ENCODE data around the gene ZNF71. TPM values are rescaled to one million over a fixed set of nuclear protein-coding genes. Genes with fewer than 3 reads are reported as not detected.

The ZNF71 gene
- total and polyA plus RNA-seq, 2 of the 8 experiments (the other 6 are each of a cell fraction or from before 2014, with no cell fraction given) = 8.2 to 12.4 TPM

DNA sequence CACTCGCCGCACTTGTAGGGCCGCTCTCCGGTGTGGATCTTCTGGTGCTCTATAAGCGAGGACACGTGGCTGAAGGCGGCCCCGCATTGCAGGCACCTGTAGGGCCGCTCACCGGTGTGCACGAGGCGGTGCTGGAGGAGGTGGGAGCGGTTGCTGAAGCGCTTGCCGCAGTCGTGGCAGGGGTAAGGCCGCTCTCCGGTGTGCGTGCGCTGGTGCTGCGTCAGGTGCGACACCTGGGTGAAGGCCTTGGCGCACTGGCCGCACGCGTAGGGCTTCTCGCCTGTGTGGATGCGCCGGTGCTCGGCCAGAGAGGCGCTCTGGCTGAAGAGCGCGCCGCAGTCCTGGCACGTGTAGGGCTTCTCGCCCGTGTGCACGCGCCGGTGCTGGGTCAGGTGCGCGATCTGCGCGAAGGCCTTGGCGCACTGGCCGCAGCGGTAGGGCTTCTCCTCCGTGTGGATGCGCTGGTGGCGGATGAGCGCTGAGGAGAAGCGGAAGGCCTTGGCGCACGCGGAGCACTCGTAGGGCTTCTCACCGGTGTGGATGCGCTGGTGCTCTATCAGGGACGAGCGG is 68.9 kb downstream of the ZNF71 start:
- Histone ChIP-seq H3K23me2 (ENCODE audit: low read depth, low read length) (no peaks in the 10 kb centered on the region), H3K23ac (ENCODE audit: insufficient read length) (no peak overlapping the region), H3K79me2 (ENCODE audit: control insufficient read depth in 1 of 2, insufficient read depth in 2 of 2, low read length in 2 of 2) (no peaks in the 10 kb centered on the region), H4K5ac (ENCODE audit: insufficient read length, low read depth, low read length) (no peak overlapping the region), H2BK15ac (ENCODE audit: low read length) (no peak overlapping the region), H2AK5ac (ENCODE audit: low read depth, low read length) (no peak overlapping the region), H2AFZ (ENCODE audit: low read length) (no peak overlapping the region), H3K36me3 (ENCODE audit: control insufficient read depth in 2 of 4, insufficient read depth in 4 of 4, low read length in 3 of 4) (no peaks in the 10 kb centered on the region; a peak in 1 of 8 replicates), H3K14ac (ENCODE audit: insufficient read length) (no peak overlapping the region), H3K9ac (replicated peaks in 1 of 4; ENCODE audit: extremely low read depth in 1 of 4, low read depth in 3 of 4, low read length in 3 of 4) (no peak overlapping the region), H3K4me2 (ENCODE audit: insufficient read depth in 1 of 2, low read depth in 2 of 2, low read length in 2 of 2) (no peak overlapping the region), H3K56ac (replicated peaks; ENCODE audit: insufficient read length, low read depth, low read length) (no peak overlapping the region), H2BK12ac (ENCODE audit: low read depth, low read length) (no peak overlapping the region), H4K20me1 (replicated peaks in 1 of 2; ENCODE audit: control insufficient read depth in 1 of 2, insufficient read depth in 2 of 2, low read length in 2 of 2) (no peaks in the 10 kb centered on the region), H2BK120ac (replicated peaks; ENCODE audit: low read depth, low read length) (no peak overlapping the region), H2BK5ac (ENCODE audit: low read depth, low read length) (no peak overlapping the region), H2BK20ac (ENCODE audit: low read length) (no peak overlapping the region), H3K27me3 (replicated peaks in 1 of 4; ENCODE audit: control insufficient read depth in 3 of 4, extremely low read depth in 1 of 4, insufficient read depth in 3 of 4, low read length in 3 of 4) (no peaks in the 10 kb centered on the region), H3K79me1 (ENCODE audit: low read depth, low read length) (no peaks in the 10 kb centered on the region), H3K9me3 (ENCODE audit: insufficient read depth in 2 of 2, low read depth in 1 of 2, low read length in 1 of 2) (peaks cover 59 to 93% of the 10 kb centered on the region in 2 experiments), H3K27ac (ENCODE audit: low read depth, low read length) (no peak overlapping the region), H3K4ac (replicated peaks; ENCODE audit: insufficient read length, low read depth, low read length) (no peak overlapping the region), H3K4me3 (ENCODE audit: extremely low read depth in 1 of 4, insufficient read depth in 2 of 4, low read depth in 3 of 4, low read length in 4 of 4) (no peak overlapping the region), H4K8ac (ENCODE audit: extremely low read depth, insufficient read depth, low read length) (no peak overlapping the region), H3K18ac (ENCODE audit: extremely low read depth, low read length) (no peak overlapping the region), H3K4me1 (replicated peaks in 1 of 4; ENCODE audit: control insufficient read depth in 3 of 4, insufficient read depth in 4 of 4, low read length in 3 of 4) (no peaks in the 10 kb centered on the region), H4K91ac (replicated peaks; ENCODE audit: insufficient read length, low read length) (no peak overlapping the region)
- CTCF ChIA-PET (ENCODE audit: partially characterized antibody) = no interaction called here
- FAIRE-seq = no peak
- WGBS, 2 experiments (ENCODE audit: extremely low coverage in 1 of 2, insufficient coverage in 1 of 2, insufficient read length in 1 of 2, insufficient replicate concordance in 2 of 2, low coverage in 1 of 2, low lambda C conversion rate in 2 of 2, missing lambda C conversion rate in 1 of 2) = 94% methylated on average over 53 of the region's 60 CpGs; no CpG with 5 or more reads in 1 of the 2 experiments
- POLR2A ChIA-PET (ENCODE audit: partially characterized antibody) = no interaction called here
- no peak for DNase-seq (ENCODE audit: low read depth in 1 of 2, low spot score in 2 of 2)
- TF ChIP-seq SIX5 (IDR thresholded peaks at IDR 0.05; ENCODE audit: low read depth, low read length) (no peak), HDAC2 (IDR thresholded peaks at IDR 0.05; ENCODE audit: borderline replicate concordance in 1 of 2, low read depth in 2 of 2, low read length in 2 of 2) (no peak), CBX8 (IDR thresholded peaks at IDR 0.05; ENCODE audit: borderline replicate concordance, low read depth, low read length) (no peak), GABPA (IDR thresholded peaks at IDR 0.05; ENCODE audit: borderline replicate concordance, insufficient read depth, low read length) (no peak), POLR2AphosphoS5 (IDR thresholded peaks at IDR 0.05; ENCODE audit: low read depth, low read length) (no peak)

All from H1 (cell line).